Cardiac fibroblast (primary cell): ENCODE data around the gene PRPF8.
A peak's percentile ranks its signal among the peaks of the same experiment; 100 is the strongest.

Experiments
- DNase-seq, 2 donors: peaks; one replicate each; pipeline versions ENCODE4 v3.0.0 to v3.0.0-alpha.2; 2010; ENCODE audit warnings: low read depth in 2 of 2
- H3K4me3 ChIP-seq, 2 donors: replicated peaks in 1 of 2; 1 replicate in 1 of 2; 2 replicates in 1 of 2; pipeline ENCODE4 v1.5.1; 2011; ENCODE audit warnings: low read depth in 2 of 2, low read length in 2 of 2, mild to moderate bottlenecking in 2 of 2, moderate library complexity in 1 of 2
- CTCF ChIP-seq: IDR thresholded peaks from one replicate; pipeline ENCODE4 v1.5.1; 2011; ENCODE audit warnings: low read depth, mild to moderate bottlenecking, low read length, inconsistent platforms

PRPF8 gene

GRCh38 chr17:1715803-1716075, 31.1 kb upstream of the PRPF8 start:
- TF ChIP-seq CTCF = no peak
- peak overlapping the region; percentile 93 to 95 for H3K4me3 ChIP-seq
- DNase-seq = no peak

- peak; percentile 93 to 97 for DNase-seq
- H3K4me3 ChIP-seq = peak overlapping the region; percentile 93 to 95
- no peak for TF ChIP-seq CTCF
These were observed 30.5 kb upstream of the PRPF8 start for GRCh38 chr17:1714980-1715802.

GRCh38 chr17:1714427-1714979, 29.8 kb upstream of the PRPF8 start:
- no peak for TF ChIP-seq CTCF
- H3K4me3 ChIP-seq = peak overlapping the region; percentile 93 to 95
- DNase-seq = peak; percentile 99

- TF ChIP-seq CTCF = peak; percentile 29
- peak in 1 of 2 donors; percentile 58 for DNase-seq
- H3K4me3 ChIP-seq = peak overlapping the region; percentile 93 to 95
These were observed 29.3 kb upstream of the PRPF8 start for GRCh38 chr17:1713878-1714426.

- H3K4me3 ChIP-seq = peak overlapping the region; percentile 93 to 95
- DNase-seq = no peak
- no peak for TF ChIP-seq CTCF
These were observed 28.7 kb upstream of the PRPF8 start for GRCh38 chr17:1713160-1713877.

GRCh38 chr17:1712271-1712670, 27.6 kb upstream of the PRPF8 start:
- no peak for TF ChIP-seq CTCF
- H3K4me3 ChIP-seq = peak overlapping the region in 1 of 2 donors; percentile 12
- no peak for DNase-seq
